Brain microvascular endothelial cell (primary cell): ENCODE results near the gene PPAN.

ENCODE experiments used
- DNase-seq: peaks from one replicate; pipeline ENCODE4 v3.0.0-alpha.2; 2020
- H3K27ac ChIP-seq: fragments of 250-450 bp; sonication (Bioruptor Pico); 2 replicates; pipeline ENCODE4 v1.5.1; 2020; ENCODE audit warnings: mild to moderate bottlenecking, moderate library complexity
- H3K27me3 ChIP-seq: fragments of 250-450 bp; sonication (Bioruptor Pico); replicated peaks from 2 replicates; pipeline ENCODE4 v1.5.1; 2020; ENCODE audit warnings: mild to moderate bottlenecking
- H3K36me3 ChIP-seq: fragments of 250-450 bp; sonication (Bioruptor Pico); replicated peaks from 2 replicates; pipeline ENCODE4 v1.5.1; 2020; ENCODE audit warnings: mild to moderate bottlenecking
- H3K4me3 ChIP-seq: 2 replicates; pipeline ENCODE4 v1.5.1; 2011; ENCODE audit warnings: low read depth, mild to moderate bottlenecking, control low read depth, low read length, moderate library complexity
- in situ Hi-C: cut with HindIII; loops from 2 replicates; pipeline ENCODE4 v1.10.0; 2017; ENCODE audit warnings: low sequenced_read_pairs, low pct_ligation_motif_present
- TF ChIP-seq, protein P1 (sequence below): IDR thresholded peaks from 2 replicates; pipeline ENCODE4 v1.5.1; 2011; ENCODE audit warnings: low read depth, mild to moderate bottlenecking, moderate library complexity, low read length, control low read depth, inconsistent platforms; ENCODE audit errors: missing control alignments

Gene PPAN

DNA sequence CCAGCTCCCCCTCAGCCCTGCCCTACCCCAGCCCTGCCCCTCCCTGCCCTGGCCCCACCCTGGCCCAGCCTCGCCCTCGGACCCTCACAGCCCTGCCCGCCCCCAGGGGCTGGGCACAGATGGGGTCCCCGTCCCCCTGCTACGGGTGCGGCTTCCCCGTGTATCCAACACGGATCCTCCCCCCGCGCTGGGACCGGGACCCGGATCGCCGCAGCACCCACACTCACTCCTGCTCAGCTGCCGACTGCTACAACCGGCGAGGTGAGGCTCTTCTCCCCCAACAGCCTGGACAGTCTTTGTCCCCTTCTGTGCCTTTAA, 14.8 kb upstream of the PPAN start:
- no peaks in the 10 kb centered on the region for H3K27me3 ChIP-seq
- in situ Hi-C loops: no loop called here
- H3K4me3 ChIP-seq: no peak overlapping the region
- no peak for DNase-seq
- H3K36me3 ChIP-seq: peaks cover 18% of the 10 kb centered on the region
- TF ChIP-seq, protein P1, sequence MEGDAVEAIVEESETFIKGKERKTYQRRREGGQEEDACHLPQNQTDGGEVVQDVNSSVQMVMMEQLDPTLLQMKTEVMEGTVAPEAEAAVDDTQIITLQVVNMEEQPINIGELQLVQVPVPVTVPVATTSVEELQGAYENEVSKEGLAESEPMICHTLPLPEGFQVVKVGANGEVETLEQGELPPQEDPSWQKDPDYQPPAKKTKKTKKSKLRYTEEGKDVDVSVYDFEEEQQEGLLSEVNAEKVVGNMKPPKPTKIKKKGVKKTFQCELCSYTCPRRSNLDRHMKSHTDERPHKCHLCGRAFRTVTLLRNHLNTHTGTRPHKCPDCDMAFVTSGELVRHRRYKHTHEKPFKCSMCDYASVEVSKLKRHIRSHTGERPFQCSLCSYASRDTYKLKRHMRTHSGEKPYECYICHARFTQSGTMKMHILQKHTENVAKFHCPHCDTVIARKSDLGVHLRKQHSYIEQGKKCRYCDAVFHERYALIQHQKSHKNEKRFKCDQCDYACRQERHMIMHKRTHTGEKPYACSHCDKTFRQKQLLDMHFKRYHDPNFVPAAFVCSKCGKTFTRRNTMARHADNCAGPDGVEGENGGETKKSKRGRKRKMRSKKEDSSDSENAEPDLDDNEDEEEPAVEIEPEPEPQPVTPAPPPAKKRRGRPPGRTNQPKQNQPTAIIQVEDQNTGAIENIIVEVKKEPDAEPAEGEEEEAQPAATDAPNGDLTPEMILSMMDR: no peak
- no peak overlapping the region for H3K27ac ChIP-seq

DNA sequence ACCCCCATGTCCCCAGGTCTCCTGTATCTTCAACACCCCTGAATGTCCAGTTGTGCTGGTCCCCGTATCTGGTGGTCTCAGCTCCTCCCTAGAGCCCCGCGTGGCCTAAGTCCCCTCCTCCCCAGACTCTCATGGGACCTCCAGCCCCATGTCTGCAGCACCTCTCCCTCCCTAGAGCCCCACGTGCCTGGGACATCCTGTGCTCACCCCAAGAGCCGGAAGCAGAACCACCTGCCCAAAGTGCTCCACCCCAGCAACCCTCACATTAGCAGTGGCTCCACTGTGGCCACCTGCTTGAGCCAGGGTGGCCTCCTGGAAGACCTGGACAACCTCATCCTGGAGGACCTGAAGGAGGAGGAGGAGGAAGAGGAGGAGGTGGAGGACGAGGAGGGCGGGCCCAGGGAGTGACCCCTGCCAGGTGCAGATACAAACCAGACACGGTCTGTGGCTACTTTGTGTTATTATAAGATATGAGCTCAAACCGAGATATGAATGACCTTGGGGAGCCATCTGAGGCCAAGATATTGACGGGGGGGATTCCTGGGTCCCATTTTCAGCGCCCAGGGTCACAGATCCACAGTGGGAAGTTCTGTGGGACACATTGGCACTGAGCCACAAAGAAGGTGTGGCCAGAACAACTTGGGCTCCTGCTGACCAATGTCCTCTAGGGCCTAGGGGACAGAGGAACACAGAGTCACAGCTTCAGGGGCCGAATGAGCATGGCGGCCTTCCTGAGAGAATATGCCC, 14.1 kb upstream of the PPAN start:
- Histone ChIP-seq H3K27ac (no peak overlapping the region), H3K36me3 (peaks cover 18% of the 10 kb centered on the region), H3K27me3 (no peaks in the 10 kb centered on the region), H3K4me3 (no peak overlapping the region)
- in situ Hi-C loops: no loop called here
- TF ChIP-seq, protein P1: no peak
- no peak for DNase-seq

DNA sequence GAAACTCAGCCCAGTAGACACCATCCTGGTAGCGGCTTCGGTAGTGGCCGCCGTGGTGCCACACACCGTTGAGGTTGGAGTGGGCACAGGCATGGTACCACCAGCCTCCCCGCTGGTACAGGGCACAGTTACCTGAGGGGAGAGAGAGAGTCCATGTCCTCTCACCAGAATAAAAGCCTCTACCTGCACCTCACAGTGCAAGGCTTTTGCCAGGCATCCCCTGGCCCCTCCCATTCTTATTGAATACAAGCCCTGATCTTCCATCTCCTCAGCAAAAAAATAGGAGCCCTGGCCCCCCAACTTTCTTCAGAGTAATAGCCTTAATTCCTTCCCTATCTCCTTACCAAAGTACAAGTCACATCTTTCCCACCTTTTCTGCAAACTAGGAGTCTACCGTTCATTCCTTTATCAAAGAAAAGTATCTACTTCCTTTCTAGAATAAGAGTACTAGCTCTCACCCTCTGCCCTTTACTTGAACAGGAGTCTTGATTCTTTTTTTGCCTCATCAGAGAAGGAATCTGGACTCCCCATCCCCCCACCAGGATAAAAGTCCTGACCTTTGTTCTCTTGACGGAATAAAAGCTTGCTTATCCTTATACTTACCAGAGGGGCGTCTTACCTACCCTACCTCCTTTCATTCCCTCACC, 13.4 kb upstream of the PPAN start:
- TF ChIP-seq, protein P1: no peak
- H3K27ac ChIP-seq: no peak overlapping the region
- peaks cover 18% of the 10 kb centered on the region for H3K36me3 ChIP-seq
- in situ Hi-C loops: no loop called here
- no peak overlapping the region for H3K4me3 ChIP-seq
- H3K27me3 ChIP-seq: no peaks in the 10 kb centered on the region
- DNase-seq: no peak

DNA sequence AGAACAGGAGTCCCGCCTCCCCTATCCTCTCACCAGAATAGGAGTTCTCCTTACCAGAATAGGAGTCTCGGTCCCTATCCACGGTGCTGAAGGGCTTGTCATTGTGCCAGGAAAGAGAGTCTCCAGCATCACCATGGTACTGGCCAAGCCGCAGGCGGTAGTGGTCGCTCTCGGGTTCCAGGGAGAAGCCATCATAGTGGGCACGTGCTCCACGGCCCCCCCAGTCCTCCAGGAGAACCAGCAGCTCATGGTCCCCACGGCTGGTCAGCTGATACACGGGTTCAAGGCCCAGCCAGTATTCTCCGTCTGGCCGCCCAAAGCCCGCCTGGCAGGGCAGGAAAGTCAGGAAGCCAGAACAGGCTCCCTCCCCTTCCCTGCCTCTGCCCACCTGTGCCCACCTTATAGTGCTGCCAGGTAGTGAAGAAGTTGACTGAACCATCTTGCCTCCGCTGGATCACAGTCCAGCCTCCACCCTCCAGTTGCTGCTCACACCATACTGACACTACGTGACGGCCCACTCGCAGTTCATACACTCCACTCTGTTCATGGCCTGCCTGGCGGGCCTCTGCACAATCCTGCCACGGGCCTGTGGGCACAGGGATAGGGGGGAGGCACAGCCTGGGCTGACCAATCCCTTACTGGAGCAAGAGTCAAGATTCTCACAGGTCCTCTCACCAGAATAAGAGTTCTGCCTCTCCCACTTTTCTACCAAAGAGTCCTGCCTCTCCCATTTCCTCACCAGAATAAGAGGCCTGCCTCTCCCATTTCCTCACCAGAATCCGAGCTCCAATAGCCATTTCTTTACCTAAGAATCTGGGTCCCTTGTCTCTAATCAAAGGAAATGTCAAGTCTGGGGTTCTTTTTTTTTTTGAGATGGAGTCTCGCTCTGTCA, 12.6 kb upstream of the PPAN start:
- TF ChIP-seq, protein P1: no peak
- H3K27ac ChIP-seq: no peak overlapping the region
- H3K27me3 ChIP-seq: no peaks in the 10 kb centered on the region
- DNase-seq: no peak
- H3K36me3 ChIP-seq: peaks cover 18% of the 10 kb centered on the region
- in situ Hi-C loops: no loop called here
- no peak overlapping the region for H3K4me3 ChIP-seq

DNA sequence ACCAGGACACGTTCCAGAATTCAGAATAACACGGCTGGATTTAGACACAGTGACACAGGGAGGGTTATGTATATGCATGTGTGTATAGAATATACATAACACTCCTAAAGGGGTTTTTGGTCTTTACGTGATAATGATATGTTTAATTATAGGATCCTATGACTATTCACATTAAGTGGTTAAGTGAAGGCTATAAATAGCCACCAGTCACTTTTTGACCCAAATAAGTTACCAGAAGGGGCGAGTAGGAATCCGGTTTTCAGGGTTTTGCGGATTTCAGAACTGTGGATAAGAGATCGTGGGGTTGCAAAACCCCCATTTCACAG, 10.6 kb upstream of the PPAN start:
- H3K36me3 ChIP-seq: peaks cover 5% of the 10 kb centered on the region
- H3K4me3 ChIP-seq: no peak overlapping the region
- H3K27ac ChIP-seq: no peak overlapping the region
- H3K27me3 ChIP-seq: no peaks in the 10 kb centered on the region
- TF ChIP-seq, protein P1: no peak
- DNase-seq: no peak
- in situ Hi-C loops: no loop called here
